Measurements from ENCODE around the gene CCT5. TPM values are rescaled to one million over a fixed set of nuclear protein-coding genes. Genes with fewer than 3 reads are reported as not detected.

The CCT5 gene
- total RNA-seq, 1 experiment from 2014 or later, result 532 TPM

- WGBS (ENCODE audit: extremely low coverage, insufficient read length, low lambda C conversion rate), result no CpG with 5 or more reads among the region's 13 CpGs
- H2AFZ ChIP-seq (ENCODE audit: low read length), result no peak overlapping the region
- no peak overlapping the region for H4K91ac ChIP-seq (ENCODE audit: insufficient read length, low read depth, low read length)
- H2AK5ac ChIP-seq (ENCODE audit: insufficient read length, low read length), result no peak overlapping the region
- H3K4me3 Mint-ChIP-seq, result no peak overlapping the region
- peaks cover 2% of the 10 kb centered on the region; the same call in 1 of the 2 replicates for H3K4me1 ChIP-seq (ENCODE audit: insufficient read depth, low read length)
- H2BK5ac ChIP-seq (ENCODE audit: insufficient read length, low read length), result no peak overlapping the region
- no peak overlapping the region for H4K8ac ChIP-seq (replicated peaks; ENCODE audit: insufficient read length, low read depth, low read length)
- no peaks in the 10 kb centered on the region for H3K79me2 ChIP-seq (ENCODE audit: insufficient read depth, low read length)
- H3K23ac ChIP-seq (ENCODE audit: insufficient read length, low read depth, low read length), result no peak overlapping the region
- no peaks in the 10 kb centered on the region for H3K27me3 ChIP-seq (ENCODE audit: insufficient read depth, low read length)
- TF ChIP-seq, protein P1, sequence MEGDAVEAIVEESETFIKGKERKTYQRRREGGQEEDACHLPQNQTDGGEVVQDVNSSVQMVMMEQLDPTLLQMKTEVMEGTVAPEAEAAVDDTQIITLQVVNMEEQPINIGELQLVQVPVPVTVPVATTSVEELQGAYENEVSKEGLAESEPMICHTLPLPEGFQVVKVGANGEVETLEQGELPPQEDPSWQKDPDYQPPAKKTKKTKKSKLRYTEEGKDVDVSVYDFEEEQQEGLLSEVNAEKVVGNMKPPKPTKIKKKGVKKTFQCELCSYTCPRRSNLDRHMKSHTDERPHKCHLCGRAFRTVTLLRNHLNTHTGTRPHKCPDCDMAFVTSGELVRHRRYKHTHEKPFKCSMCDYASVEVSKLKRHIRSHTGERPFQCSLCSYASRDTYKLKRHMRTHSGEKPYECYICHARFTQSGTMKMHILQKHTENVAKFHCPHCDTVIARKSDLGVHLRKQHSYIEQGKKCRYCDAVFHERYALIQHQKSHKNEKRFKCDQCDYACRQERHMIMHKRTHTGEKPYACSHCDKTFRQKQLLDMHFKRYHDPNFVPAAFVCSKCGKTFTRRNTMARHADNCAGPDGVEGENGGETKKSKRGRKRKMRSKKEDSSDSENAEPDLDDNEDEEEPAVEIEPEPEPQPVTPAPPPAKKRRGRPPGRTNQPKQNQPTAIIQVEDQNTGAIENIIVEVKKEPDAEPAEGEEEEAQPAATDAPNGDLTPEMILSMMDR (conservative IDR thresholded peaks at IDR 0.05), result no peak
- no peak overlapping the region for H3K4ac ChIP-seq (ENCODE audit: low read depth, low read length)
- no peak overlapping the region for H3K9ac ChIP-seq (ENCODE audit: extremely low read depth, insufficient read length, low read length)
- H3K27ac Mint-ChIP-seq, result 0 out of 7 replicates have a peak overlapping the region, but pooled peaks of 1 of the 3 experiments have one; percentile 12
- H2BK15ac ChIP-seq (ENCODE audit: low read depth, low read length), result no peak overlapping the region
- H2BK120ac ChIP-seq (ENCODE audit: low read depth, low read length, poor library complexity, severe bottlenecking), result no peak overlapping the region
- H3K23me2 ChIP-seq (ENCODE audit: insufficient read length, low read depth, low read length, poor library complexity, severe bottlenecking), result no peaks in the 10 kb centered on the region
- H3K18ac ChIP-seq (ENCODE audit: insufficient read length, low read depth, low read length), result no peak overlapping the region
- H3T11ph ChIP-seq (ENCODE audit: low read length), result no peak overlapping the region
- H3K27me3 Mint-ChIP-seq (ENCODE audit: low read depth), result no peaks in the 10 kb centered on the region
- no peaks in the 10 kb centered on the region for H4K20me1 ChIP-seq (ENCODE audit: control insufficient read depth, insufficient read depth, insufficient read length)
- H3K9me3 ChIP-seq (ENCODE audit: control insufficient read depth, low read depth, low read length), result no peaks in the 10 kb centered on the region
- H3K27ac ChIP-seq (ENCODE audit: insufficient read length, low read depth, low read length), result no peak overlapping the region
- no peaks in the 10 kb centered on the region for H3K79me1 ChIP-seq (ENCODE audit: insufficient read depth, low read depth, low read length, poor library complexity, severe bottlenecking)
- no peak overlapping the region for H3K56ac ChIP-seq (ENCODE audit: insufficient read length, low read depth, low read length)
- no peak overlapping the region for H4K5ac ChIP-seq (ENCODE audit: insufficient read length, low read depth, low read length)
- H3K36me3 Mint-ChIP-seq (ENCODE audit: insufficient read depth in 1 of 3, low read depth in 3 of 3), result no peaks in the 10 kb centered on the region; a peak in 1 of 7 replicates
- H3K4me2 ChIP-seq (ENCODE audit: insufficient read depth, insufficient read length, low read length), result no peak overlapping the region
- no peak for DNase-seq
- no peak overlapping the region for H3K14ac ChIP-seq (ENCODE audit: insufficient read depth, low read length)
- peaks cover 15 to 19% of the 10 kb centered on the region in 2 experiments for H3K4me1 Mint-ChIP-seq
- H3K9me3 Mint-ChIP-seq, result no peaks in the 10 kb centered on the region
- no peak overlapping the region for H2BK20ac ChIP-seq (ENCODE audit: low read depth, low read length, poor library complexity, severe bottlenecking)
- H2BK12ac ChIP-seq (ENCODE audit: insufficient read length, low read depth, low read length), result no peak overlapping the region
Measured at GRCh38 chr5:10277773-10278630, 27.9 kb downstream of the CCT5 start.

Data from H9 (cell line).